Mucosa of descending colon (tissue), 3 donors: ENCODE measurements around the gene TM4SF5. TPM values are rescaled to one million over a fixed set of nuclear protein-coding genes. Genes with fewer than 3 reads are reported as not detected.

Experiments
- ATAC-seq: fragments of 200-7000 bp; cut with Tn5 transposase; one replicate; pipeline ENCODE4 v1.9.1; 2020; ENCODE audit warnings: mild to moderate bottlenecking, moderate library complexity
- DNase-seq, 3 donors: peaks; one replicate each; pipeline ENCODE4 v3.0.0-alpha.2; 2020
- H3K36me3 ChIP-seq: fragments of 200-600 bp; one replicate; pipeline ENCODE4 v1.8.0; 2021; ENCODE audit warnings: low read depth, mild to moderate bottlenecking
- H3K4me1 ChIP-seq: fragments of 200-600 bp; one replicate; pipeline ENCODE4 v1.8.0; 2021; ENCODE audit warnings: low read depth, mild to moderate bottlenecking
- H3K4me3 ChIP-seq: fragments of 200-600 bp; one replicate; pipeline ENCODE4 v1.8.0; 2021; ENCODE audit warnings: mild to moderate bottlenecking
- H3K9me3 ChIP-seq: fragments of 200-600 bp; one replicate; pipeline ENCODE4 v1.8.0; 2021; ENCODE audit warnings: mild to moderate bottlenecking
- CTCF ChIP-seq: fragments of 200-600 bp; IDR thresholded peaks from one replicate; pipeline ENCODE4 v1.8.0; 2022; ENCODE audit warnings: antibody characterized with exemption, mild to moderate bottlenecking
- intact Hi-C, 2 donors: fragments of 100-400 bp; cut with DNase I in 1 of 2; cut with micrococcal nuclease in 1 of 2; formaldehyde crosslinking; loops; one replicate each; pipeline versions ENCODE4 v1.11.0 to v1.11.1; 2022; cut with DNase I, micrococcal nuclease
- total RNA-seq, 3 donors: library from RNA; stranded (reverse); fragmentation: NEBNext Ultra II Directional in 2 of 3; extraction: Animal tissue kit (Norgen Biotek cat#: 25700) in 2 of 3; gene quantifications; one replicate each; pipeline versions ENCODE4 v1.2.1 to v1.2.4, GENCODE V29; 2021 to 2023
- donor health status: DM: no; HTN: no; CAD: no; lungs with moderate emphysema.
- donor health status: DM: no; HTN: no; CAD: no.
- donor health status: DM: no; HTN: yes; CAD: no.

TM4SF5 gene
- total RNA-seq, 3 donors from 2014 or later, result 5.0 to 20.7 (median 12.5) TPM

DNA sequence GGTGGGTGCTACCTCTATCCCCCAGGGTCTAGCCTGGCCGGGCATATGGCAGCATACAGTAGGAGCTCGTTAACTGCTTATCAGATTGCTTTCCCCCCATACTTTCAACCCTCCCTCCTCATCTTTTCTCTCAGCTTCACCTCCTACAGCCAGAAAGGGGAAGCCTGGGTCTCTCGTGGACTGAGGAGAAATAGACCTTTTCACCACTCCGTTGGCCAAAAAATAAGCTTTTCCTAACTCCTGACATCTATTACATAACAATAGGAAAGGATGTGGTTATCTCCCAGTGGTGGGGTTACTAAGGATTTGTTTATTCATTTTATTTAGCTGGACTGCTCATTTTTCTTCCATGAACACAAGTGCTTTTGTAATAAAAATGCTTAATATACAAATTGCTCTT is 23.0 kb upstream of the TM4SF5 start:
- TF ChIP-seq CTCF, result no peak

GRCh38 chr17:4750606-4751005 is 21.1 kb upstream of the TM4SF5 start:
- no peak for TF ChIP-seq CTCF
- H3K36me3 ChIP-seq, result no peaks in the 10 kb centered on the region
- intact Hi-C loops, result no loop called here
- H3K4me1 ChIP-seq, result no peaks in the 10 kb centered on the region
- H3K4me3 ChIP-seq, result no peak overlapping the region
- DNase-seq (no peak), ATAC-seq (no peak)
- no peaks in the 10 kb centered on the region for H3K9me3 ChIP-seq

More for the DNA sequence above, 23.0 kb upstream of the TM4SF5 start:
- no peaks in the 10 kb centered on the region for H3K4me1 ChIP-seq
- no peaks in the 10 kb centered on the region for H3K9me3 ChIP-seq
- DNase-seq, result no peak
- no peak overlapping the region for H3K4me3 ChIP-seq
- ATAC-seq, result no peak
- H3K36me3 ChIP-seq, result no peaks in the 10 kb centered on the region
- intact Hi-C loops, result no loop called here

GRCh38 chr17:4751932-4752331 is 19.8 kb upstream of the TM4SF5 start:
- ATAC-seq, result no peak
- Histone ChIP-seq H3K4me1 (no peaks in the 10 kb centered on the region), H3K9me3 (no peaks in the 10 kb centered on the region), H3K36me3 (no peaks in the 10 kb centered on the region), H3K4me3 (no peak overlapping the region)
- no peak for TF ChIP-seq CTCF
- DNase-seq, result no peak
- intact Hi-C loops, result no loop called here

GRCh38 chr17:4753392-4753791 is 18.3 kb upstream of the TM4SF5 start:
- Histone ChIP-seq H3K4me3 (no peak overlapping the region), H3K36me3 (no peaks in the 10 kb centered on the region), H3K4me1 (no peaks in the 10 kb centered on the region), H3K9me3 (no peaks in the 10 kb centered on the region)
- no peak for ATAC-seq
- intact Hi-C loops, result no loop called here
- DNase-seq, result no peak
- no peak for TF ChIP-seq CTCF

DNA sequence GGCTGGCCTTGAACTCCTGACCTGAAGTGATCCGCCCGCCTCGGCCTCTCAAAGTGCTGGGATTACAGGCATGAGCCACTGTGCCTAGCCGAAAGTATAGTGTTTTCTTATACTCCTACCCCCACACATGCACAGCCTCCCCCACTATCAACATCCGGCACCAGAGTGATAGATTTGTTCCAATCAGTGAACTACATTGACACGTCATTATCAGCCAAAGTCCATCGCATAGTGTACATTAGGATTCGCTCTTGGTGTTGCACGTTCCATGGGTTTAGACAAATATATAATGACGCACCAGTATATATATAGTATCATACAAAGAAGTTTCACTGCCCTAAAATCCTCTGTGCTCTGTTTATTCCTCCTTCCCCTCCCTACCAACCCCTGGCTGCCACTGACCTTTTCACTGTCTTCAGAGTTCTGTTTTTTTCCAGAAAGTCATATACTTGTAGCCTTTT is 11.9 kb upstream of the TM4SF5 start:
- ATAC-seq (peak; percentile 95), DNase-seq (no peak)
- Histone ChIP-seq H3K9me3 (no peaks in the 10 kb centered on the region), H3K4me3 (no peak overlapping the region), H3K4me1 (no peaks in the 10 kb centered on the region), H3K36me3 (no peaks in the 10 kb centered on the region)
- TF ChIP-seq CTCF, result no peak
- intact Hi-C loops, result no loop called here

GRCh38 chr17:4764595-4764994 is 7.1 kb upstream of the TM4SF5 start:
- Histone ChIP-seq H3K36me3 (no peaks in the 10 kb centered on the region), H3K4me1 (no peaks in the 10 kb centered on the region), H3K9me3 (no peaks in the 10 kb centered on the region), H3K4me3 (no peak overlapping the region)
- no peak for DNase-seq
- intact Hi-C loops, result no loop called here
- no peak for TF ChIP-seq CTCF
- ATAC-seq, result peak; percentile 34
